Left forelimb (tissue), 1 donor: ENCODE data around the gene ETHE1.
A peak's percentile ranks its signal among the peaks of the same experiment; 100 is the strongest.
"Not testable (repeated sequence)": the region's sequence is repeated elsewhere in the genome, so short reads cannot be mapped to it uniquely, and the experiment has no call there.

Experiments
- DNase-seq: peaks from one replicate; pipeline ENCODE4 v3.0.0-alpha.2; 2018; ENCODE audit warnings: low spot score

ETHE1 gene

GRCh38 chr19:43523696-43524095 is 3.3 kb downstream of the ETHE1 start:
- not testable (repeated sequence) for DNase-seq

GRCh38 chr19:43522929-43523328 is 4.1 kb downstream of the ETHE1 start:
- DNase-seq, result no peak

GRCh38 chr19:43519436-43520088 is 7.4 kb downstream of the ETHE1 start:
- DNase-seq, result peak; percentile 85

- DNase-seq, result no peak
Measured at GRCh38 chr19:43518051-43518450, 8.9 kb downstream of the ETHE1 start.

GRCh38 chr19:43512399-43512798 is 14.6 kb downstream of the ETHE1 start:
- not testable (repeated sequence) for DNase-seq

GRCh38 chr19:43511324-43511723 is 15.7 kb downstream of the ETHE1 start:
- no peak for DNase-seq

DNA sequence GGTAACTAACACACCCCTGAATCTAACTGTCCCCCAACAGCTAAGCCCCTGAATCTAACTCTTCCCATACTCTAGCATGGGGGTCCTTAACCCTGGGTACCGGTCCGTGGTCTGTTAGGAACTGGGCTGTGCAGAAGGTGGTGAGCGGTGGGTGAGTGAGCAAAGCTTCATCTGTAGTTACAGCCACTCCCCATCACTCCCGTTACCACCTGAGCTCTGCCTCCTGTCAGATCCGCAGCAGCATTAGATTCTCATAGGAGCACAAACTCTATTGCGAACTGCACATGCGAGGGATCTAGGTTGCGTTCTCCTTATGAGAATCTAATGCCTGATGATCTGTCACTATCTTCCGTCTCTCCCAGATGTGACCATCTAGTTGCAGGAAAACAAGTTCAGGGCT is 16.3 kb downstream of the ETHE1 start:
- DNase-seq, result no peak

DNA sequence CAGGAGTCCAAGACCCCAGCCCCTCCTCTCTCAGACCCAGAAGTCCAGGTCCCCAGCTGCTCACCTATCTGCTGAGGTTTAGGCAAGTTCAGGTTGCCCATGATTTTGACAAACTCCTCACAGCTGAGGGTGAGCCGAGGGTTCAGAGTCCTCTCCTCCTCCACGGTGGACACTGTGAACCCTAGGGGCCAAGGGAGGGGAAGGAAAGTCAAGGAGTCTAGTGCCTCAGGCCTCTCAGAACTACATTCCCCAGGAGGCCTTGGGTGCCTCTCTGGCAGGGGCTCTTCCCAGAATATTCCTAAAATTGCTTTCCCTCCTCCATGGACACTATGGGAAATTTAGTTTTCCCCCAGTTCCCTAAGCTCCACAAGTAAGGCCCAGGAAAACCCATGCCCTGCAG is 19.1 kb downstream of the ETHE1 start:
- no peak for DNase-seq

- no peak for DNase-seq
Measured at GRCh38 chr19:43506629-43507028, 20.4 kb downstream of the ETHE1 start.

DNA sequence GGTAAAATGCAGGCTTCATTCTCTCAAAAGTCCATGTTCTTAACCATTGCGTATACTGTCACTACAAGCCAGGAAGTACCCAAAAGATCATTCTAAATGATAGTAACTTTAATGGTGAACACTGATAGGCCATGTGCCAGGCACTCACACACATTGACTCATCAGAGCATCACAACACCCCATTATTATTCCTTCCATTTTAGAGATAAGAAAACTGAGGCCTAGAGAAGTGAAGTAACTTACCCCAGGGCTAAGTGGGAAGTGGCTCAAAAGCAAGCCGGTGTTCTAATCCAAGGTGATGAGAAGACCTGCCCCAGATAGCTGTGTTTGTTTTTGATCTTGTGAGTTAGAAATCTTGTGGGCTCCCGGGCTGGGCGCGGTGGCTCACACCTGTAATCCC is 21.1 kb downstream of the ETHE1 start:
- no peak for DNase-seq

DNA sequence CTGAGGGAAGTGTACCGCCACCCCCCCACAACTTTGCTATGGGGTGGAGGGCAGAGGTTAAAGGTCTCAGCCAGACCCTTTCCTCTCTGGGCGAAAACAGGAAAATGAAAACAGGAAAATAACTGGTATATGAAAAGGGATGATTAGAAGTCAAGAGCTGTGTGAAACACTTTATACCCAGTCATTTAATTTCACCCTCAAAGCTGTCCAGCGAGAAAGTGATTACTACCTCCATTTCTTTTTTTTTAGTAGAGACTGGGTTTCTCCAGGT is 21.9 kb downstream of the ETHE1 start:
- no peak for DNase-seq

DNA sequence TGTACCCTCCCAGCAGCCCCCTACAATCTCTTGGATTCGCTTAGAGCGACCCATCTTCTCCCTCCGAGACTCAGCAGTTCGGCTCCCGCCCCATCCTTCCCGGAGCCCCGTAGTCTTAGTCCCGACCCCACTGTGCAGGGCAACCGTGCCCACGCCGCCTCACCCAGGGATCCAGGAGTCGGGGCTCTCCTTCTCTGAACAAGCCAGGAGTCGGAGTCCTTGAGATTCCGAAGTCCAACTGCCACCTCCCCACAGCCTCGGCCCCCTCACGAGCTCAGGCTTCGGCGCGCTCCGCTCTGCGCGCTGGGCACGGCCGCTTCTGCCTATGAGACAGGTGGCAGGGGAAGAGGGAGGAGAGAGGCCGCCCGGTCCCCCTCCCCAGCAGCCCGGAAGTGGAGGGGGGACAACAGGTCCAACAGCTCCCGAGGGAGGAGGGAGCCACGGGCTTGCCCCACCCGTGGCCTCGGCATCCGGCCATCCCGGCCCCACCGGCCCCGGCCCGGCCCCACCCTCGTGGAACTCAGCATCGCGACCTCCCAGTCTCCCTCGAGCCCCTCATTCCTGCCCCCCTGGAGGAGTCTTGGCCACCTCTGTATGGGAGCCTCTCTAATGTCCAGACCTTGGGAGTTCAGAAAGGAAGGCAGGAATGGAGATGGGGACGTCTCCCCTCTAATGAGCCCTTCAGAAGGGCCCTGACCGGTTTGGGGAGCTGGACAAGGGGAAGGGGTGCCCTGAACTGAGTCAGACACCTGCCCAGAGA is 22.4 kb downstream of the ETHE1 start, which contains the start of gene PHLDB3:
Gene PHLDB3, minus strand, starts transcription at position 321 of the 760 bp plus-strand sequence. CDS start 628 bp downstream, outside the sequence.
- DNase-seq, result peak; percentile 70

GRCh38 chr19:43503501-43504425 is 23.2 kb downstream of the ETHE1 start:
- peak; percentile 96 for DNase-seq

DNA sequence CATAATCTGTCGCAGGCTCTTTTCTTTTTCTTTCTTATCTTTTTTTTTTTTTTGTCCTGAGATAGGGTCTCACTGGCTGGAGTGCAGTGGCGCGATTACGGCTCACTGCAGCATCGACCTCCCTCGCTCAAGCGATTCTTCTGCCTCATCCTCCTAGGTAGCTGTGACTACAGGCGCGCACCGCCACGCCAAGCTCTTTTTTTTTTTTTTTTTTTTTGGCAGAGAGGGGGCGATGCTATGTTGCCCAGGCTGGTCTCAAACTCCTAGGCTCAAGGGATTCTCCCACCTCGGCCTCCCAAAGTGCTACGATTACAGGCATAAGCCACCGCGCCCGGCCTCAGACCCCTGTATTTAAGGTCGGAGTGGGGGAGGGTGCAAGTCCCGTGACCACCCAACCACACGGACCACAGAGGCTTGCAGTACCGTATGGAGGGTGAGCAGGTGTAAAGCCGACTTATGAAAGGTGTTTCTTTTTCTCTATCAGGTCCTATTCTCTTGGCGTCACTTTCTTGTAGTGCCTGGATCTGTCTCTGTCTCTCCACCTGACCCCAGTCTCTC is 24.5 kb downstream of the ETHE1 start:
- no peak for DNase-seq

GRCh38 chr19:43501661-43502418 is 25.2 kb downstream of the ETHE1 start:
- no peak for DNase-seq

DNA sequence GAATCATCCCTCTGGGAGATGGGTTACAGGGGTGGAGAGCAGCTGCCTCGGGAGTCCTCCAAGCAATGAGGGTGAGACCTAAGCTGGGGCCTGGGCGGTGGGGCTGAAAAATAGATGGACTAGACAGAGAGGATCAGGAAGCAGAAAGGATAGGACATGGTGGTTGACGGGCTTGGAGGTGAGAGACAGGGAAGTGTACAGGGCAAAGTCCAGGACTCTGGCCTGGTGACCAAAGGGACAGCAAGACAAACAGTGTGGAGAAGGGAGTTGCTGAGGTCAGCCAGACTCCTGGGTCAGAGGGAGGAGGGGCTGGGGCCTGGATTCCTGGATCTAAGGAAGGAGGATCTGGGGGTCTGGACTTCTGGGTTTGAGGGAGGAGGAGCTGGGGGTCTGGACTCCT is 28.0 kb downstream of the ETHE1 start:
- no peak for DNase-seq

DNA sequence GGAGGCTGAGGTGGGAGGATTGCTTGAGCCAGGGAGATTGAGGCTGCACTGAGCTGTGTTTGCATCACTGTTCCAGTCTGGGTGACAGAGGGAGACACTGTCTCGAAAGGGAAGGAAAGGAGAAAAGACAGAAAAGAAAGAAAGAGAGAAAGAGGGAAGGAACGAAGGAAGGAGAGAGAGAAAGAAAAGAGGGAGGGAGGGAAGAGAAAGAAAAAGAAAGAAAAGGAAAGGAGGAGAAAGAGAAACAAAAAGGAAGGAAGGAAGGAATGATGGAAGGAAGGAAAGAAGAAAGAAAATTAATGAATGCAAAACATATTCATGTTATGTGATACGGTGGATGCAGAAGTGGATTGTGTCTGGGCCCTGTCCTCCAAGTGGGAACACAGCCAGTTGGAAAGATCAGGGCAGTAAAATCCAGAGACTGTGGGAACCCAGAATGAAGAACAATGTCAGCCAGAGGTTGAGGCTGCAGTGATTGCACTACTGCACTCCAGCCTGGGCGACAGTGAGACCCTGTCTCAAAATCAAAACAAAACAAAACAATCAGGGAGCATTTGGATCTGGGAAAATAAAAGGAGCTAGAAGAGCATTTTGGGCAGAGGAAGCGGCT is 28.7 kb downstream of the ETHE1 start:
- DNase-seq, result no peak

DNA sequence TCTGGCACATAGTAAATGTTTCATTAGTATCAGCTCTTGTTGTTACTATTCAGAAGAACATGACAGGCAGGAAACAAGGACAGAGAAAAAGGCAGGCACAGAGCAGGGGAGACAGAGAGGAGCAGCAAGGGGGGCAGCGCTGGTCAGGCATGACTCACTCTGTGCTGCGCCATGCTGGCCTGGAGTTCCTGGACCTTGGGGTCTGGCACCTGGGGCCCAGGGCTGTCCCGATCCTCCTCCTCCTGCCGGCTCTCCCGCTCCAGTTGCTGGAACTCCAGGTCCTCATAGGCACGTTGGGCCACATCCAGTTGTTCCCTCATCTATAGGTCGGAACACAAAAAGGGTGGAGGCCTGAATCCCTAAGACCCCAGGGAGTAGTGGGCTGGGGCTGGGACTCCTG is 30.0 kb downstream of the ETHE1 start:
- no peak for DNase-seq

DNA sequence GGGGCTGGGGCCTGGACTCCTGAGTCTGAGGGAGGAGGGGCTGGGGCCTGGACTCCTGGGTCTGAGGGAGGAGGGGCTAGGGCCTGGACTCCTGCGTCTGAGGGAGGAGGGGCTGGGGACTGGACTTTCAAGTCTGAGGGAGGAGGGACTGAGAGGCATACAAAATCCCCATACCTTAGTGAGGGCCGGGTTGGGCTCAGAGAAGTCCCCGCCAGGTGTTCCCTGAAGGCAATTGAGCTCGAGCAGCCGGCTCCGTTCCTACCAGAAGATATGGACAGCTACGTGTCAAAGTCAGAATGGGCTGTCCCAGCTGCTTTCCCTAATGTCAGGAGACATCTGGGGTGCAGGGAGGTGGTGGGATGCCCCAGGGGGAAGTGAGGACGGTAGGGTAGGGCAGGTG is 31.9 kb downstream of the ETHE1 start:
- no peak for DNase-seq

DNA sequence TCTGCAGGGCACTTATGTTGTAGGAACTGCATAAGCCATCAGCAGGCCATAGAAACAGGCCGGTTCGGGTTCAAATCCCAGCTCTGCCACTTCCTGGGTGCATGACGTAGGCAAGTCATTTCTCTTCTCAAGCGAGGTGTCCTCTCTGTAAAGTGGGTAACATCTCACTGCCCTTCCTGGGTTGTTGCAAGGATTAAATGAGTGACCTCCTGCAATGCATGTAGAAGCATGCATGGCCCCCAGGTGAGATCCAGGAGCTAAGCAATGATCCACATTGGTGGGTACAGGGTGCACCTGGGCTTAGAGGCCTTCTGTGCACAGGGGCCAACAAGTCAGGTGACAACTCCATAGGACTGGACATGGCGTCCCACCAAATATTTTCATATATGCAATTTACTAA is 36.2 kb downstream of the ETHE1 start:
- no peak for DNase-seq

DNA sequence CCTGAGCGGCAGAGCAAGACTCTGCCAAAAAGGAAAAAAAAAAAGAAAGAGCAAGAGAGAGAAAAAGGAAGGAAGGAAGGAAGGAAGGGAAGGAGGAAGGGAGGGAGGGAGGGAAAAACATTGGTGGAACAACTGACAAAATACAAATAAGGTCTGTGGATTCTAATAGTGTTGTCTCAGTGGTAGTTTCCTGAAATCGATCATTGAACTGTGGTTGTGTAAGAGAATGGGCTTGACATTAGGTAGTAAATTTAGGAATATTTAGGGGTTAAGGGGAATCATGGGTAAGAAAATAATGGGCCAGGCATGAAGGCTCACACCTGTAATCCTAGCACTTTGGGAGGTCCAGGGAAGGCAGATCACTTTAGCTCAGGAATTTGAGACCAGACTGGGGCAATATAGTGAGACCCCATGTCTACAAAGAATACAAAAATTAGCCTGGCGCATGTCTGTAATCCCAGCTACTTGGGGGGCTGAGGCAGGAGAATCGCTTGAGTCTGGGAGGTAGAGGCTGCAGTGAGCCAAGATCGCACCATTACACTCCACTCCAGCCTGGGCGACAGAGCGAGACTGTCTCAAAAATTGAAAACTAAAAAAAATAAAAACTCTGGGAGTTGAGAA is 36.9 kb downstream of the ETHE1 start:
- no peak for DNase-seq
